AG09309 (cell line): ENCODE measurements around the gene GAGE12J.
"Not testable (repeated sequence)": the region's sequence is repeated elsewhere in the genome, so short reads cannot be mapped to it uniquely, and the experiment has no call there.

ENCODE experiments used
- DNase-seq: peaks from one replicate; pipeline ENCODE4 v3.0.0-alpha.2; 2010; ENCODE audit warnings: low read depth
- H3K4me3 ChIP-seq: 2 replicates; pipeline ENCODE4 v1.5.1; 2011; ENCODE audit warnings: mild to moderate bottlenecking, low read depth, low read length, moderate library complexity; ENCODE audit not compliant: control insufficient read depth
- CTCF ChIP-seq: IDR thresholded peaks from 2 replicates; pipeline ENCODE4 v1.5.1; 2011; ENCODE audit warnings: mild to moderate bottlenecking, low read depth, low read length, inconsistent platforms; ENCODE audit not compliant: insufficient read depth, control insufficient read depth; ENCODE audit errors: missing control alignments

GAGE12J gene

GRCh38 chrX:49309401-49309981, 12.3 kb upstream of the GAGE12J start:
- no peak for TF ChIP-seq CTCF
- peak overlapping the region; percentile 25 for H3K4me3 ChIP-seq
- no peak for DNase-seq

GRCh38 chrX:49310371-49310770, 11.5 kb upstream of the GAGE12J start:
- no peak for TF ChIP-seq CTCF
- no peak overlapping the region for H3K4me3 ChIP-seq
- no peak for DNase-seq

GRCh38 chrX:49312176-49312575, 9.7 kb upstream of the GAGE12J start:
- DNase-seq, result no peak
- no peak overlapping the region for H3K4me3 ChIP-seq
- TF ChIP-seq CTCF, result no peak

GRCh38 chrX:49316085-49316484, 5.8 kb upstream of the GAGE12J start:
- no peak for DNase-seq
- no peak for TF ChIP-seq CTCF
- no peak overlapping the region for H3K4me3 ChIP-seq

- H3K4me3 ChIP-seq, DNase-seq: not testable (repeated sequence)
These were observed 429 bp downstream of the GAGE12J start for GRCh38 chrX:49322266-49322665.

GRCh38 chrX:49323735-49324134, 1.9 kb downstream of the GAGE12J start:
- not testable (repeated sequence) for DNase-seq, H3K4me3 ChIP-seq

DNA sequence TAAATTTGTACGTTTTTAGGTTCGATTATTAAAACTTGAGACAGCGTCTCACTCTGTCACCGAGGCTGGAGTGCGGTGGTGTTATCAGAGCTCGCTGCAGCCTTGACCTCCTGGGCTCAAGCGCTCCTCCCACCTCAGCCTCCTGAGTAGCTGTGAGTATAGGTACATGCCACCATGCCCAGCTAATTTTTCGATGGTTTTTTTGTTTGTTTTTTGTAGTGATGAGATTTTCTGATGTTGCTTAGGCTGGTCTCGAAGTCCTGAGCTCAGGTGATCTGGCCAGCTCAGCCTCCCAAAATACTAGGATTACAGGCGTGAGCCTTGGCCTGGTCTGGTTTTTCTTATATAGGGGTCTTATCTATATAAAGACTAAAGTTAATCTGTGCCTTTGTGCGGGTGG, 8.6 kb downstream of the GAGE12J start:
- not testable (repeated sequence) for H3K4me3 ChIP-seq, DNase-seq

GRCh38 chrX:49331282-49331681, 9.4 kb downstream of the GAGE12J start, which contains the start of gene GAGE13:
Gene GAGE13, plus strand, starts transcription at chrX:49331582. Its CDS starts 1,156 bp downstream, at chrX:49332738.
- H3K4me3 ChIP-seq, DNase-seq: not testable (repeated sequence)

GRCh38 chrX:49331841-49332240, 10.0 kb downstream of the GAGE12J start:
- not testable (repeated sequence) for H3K4me3 ChIP-seq, DNase-seq

DNA sequence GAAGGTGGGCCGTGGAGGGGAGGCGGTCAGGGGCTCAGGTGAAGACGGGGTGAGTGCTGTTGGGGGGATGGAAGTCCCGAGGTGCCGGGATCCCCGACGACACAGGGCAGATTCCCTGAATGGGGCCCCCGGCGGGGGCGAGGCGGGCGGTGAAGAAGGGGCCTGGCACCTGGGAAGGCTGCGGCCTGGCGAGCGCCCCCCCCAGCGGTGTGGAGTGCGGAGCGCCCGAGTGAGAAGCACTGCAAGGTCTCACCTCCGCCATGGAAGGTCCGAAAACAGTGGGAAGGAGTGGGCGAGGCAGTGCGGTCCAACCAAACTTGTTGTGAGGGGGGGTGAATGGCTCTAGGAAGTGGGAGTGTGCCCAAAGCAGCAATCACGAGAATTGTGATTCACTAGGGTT, 19.6 kb downstream of the GAGE12J start:
- not testable (repeated sequence) for H3K4me3 ChIP-seq, DNase-seq

DNA sequence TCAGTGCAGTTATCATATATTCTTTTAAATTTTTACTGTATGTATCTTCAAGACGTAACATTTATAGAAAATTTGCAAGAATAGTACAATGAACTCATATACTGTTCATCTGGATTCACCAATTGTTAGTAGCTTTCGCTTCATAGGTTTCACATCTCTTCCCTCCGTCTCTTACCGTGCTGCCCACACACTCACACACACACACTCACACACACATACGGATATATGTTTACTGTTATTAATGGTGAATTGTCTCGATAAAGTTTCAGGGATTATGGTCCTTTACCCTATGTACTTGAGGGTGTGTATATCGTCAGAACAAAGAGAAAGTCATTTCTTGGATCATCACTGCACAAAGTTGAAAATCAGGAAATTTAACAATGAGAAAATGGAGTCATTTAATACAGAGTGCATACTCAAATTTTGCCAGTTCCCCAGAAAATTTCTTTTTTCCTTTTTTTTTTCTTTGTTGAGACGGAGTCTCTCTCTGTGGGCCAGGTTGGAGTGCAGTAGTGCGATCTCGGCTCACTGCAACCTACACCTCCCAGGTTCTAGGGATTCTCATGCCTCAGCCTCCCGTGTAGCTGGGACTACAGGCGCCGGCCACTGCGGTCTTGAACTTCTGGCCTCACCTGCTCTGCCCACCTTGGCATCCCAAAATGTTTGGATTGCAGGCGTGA, 22.8 kb downstream of the GAGE12J start:
- not testable (repeated sequence) for H3K4me3 ChIP-seq

DNA sequence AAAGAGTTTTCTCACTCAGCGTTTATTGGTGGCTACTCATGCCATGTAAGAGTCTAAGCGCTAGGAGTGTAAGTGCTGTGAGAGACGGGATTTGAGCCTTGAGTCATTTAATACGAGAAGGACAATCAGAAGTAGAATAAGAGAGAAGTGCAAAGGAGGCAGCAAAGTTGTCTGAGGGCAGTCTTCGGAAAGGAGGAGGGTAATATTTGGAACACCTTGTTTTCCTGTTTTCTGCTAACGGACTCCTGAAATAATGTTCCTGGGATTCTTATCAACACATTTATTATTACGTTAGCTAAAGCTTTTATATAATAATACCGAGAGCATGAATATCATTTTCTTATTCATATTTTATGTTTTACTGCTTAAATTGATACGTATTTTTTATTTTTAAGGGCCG, 23.6 kb downstream of the GAGE12J start:
- not testable (repeated sequence) for DNase-seq, H3K4me3 ChIP-seq

More for the DNA sequence above, 22.8 kb downstream of the GAGE12J start:
- DNase-seq, result not testable (repeated sequence)

- not testable (repeated sequence) for DNase-seq, H3K4me3 ChIP-seq
These were observed 24.3 kb downstream of the GAGE12J start for GRCh38 chrX:49346150-49346549.
